Measurements from ENCODE around the gene CEP97.
"Not testable (repeated sequence)": the region's sequence is repeated elsewhere in the genome, so short reads cannot be mapped to it uniquely, and the experiment has no call there.

CEP97 gene

DNA sequence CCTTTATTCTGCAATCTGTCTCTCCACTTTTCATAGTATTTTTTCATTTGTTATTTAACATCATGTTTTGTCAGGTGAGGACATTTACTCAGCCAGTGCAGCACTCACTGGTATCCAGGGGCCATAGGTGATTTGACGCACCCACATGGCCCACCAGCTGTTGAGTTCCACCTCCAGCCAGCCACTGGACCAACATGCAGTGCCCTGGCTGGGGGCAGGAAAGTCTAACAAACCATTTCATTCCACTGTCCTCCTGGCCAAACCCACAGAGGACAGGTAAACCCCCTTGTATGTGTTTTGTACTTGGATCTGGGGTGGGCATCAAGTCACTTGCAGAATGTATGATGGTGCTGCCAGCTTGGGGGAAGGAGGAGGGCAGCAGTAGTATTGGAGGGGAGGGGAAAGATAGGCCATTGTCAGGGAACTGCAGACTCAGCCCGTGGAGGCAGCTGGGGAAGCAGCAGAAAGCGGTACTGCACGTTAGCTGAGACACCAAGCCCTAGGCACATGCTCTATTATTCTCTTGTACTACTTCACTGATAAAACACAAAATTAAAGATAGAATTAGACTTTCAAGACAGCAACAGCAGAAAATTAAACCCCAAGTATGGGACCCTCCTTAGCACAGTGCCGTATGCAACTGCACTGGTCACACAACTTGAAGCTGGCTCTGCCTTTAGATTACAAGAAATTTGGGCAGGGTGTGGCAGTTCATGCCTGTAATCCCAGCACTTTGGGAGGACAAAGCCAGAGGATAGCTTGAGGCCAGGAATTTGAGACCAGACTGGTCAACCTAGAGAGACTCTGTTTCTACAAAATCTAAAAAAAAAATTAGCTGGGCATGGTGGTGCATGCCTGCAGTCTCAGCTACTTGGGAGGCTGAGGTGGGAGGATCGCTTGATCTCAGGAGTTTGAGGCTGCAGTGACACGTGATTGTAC, 22.4 kb upstream of the CEP97 start:
- DNase-seq (ENCODE audit: low spot score): no peak

DNA sequence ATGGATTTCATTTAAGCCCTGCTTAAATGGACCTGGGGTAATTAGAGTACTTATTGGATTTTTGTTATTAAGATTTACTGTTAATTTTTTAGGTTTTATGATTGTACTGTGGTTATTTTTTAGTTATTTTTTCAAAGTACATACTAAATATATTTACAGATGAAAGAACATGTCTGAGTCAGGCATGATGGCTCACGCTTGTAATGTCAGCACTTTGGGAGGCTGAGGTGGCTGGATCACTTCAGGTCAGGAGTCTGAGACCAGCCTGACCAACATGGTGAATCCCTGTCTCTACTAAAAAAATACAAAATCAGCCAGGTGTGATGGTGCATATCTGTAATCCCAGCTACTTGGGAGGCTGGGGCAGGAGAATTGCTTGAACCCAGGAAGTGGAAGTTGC, 21.7 kb upstream of the CEP97 start:
- no peak for DNase-seq (ENCODE audit: low spot score)

DNA sequence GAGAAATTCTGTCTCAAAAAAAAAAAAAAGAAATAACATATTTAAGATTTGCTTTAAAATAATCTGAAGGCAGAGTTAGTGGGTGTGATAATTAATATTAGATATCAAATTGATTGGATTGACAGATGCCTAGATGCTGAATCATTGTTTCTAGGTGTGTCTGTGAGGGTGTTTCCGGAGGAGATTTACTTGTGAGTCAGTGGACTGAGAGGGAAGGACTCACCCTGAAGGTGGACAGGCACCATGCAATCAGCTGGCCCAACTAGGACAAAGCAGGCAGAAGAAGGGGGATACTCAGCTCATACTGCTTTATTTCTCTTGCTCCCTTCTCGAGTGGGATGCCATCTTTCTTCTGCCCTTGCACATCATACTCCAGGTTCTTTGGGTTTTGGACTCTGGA, 21.2 kb upstream of the CEP97 start:
- DNase-seq (ENCODE audit: low spot score): no peak

DNA sequence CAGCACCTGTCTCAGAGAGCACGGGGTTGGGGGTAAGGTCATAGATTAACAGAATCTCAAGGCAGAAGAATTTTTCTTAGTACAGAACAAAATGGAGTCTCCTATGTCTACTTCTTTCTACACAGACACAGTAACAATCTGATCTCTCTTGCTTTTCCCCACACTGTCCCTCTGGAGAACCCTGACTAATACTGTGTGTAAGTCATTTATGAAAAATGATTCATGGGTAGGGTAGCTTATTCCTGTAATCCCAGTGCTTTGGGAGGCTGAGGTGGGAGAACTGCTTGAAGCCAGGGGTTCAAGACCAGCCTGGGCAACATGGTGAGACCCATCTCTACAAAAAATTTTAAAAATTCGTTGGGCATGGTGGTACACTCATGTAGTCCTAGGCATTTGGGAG, 19.8 kb upstream of the CEP97 start:
- DNase-seq (ENCODE audit: low spot score): not testable (repeated sequence)

DNA sequence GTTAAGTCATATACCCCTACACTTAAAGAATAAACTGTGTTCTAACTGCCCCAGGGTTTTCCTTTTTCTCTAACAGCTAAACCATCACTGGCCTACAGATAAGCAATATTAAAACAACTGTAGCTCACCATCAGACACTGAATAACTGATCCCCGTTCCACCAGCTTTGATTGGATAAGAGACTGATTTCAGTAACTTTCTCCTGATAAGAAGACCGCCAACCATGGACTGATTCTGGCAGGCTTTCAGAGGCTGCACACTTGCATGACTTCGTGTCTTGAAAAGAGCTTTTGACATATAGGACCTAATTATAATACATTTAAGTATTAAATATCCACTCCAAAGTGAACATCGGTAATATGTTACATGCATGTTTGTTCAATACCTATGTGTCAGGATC, 15.3 kb upstream of the CEP97 start:
- DNase-seq (ENCODE audit: low spot score): no peak

DNA sequence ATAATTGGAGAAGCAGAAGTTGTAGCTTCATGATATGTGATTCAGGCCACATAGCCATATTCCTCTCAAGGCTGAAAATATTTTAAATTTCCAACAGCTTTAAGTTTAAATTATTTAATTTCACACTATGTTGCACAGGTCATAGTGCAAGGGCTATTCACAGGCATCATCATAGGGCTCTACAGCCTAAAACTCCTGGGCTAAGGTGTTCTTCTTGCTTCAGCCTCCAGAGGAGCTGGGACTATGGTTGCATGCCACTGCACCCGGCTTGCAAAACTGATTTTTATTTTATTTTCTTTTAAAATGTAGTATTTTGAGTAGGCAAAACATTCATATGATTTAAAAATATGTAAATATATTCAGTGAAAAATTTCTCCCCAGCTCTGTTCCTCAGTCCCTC, 6.0 kb upstream of the CEP97 start:
- DNase-seq (ENCODE audit: low spot score): no peak

DNA sequence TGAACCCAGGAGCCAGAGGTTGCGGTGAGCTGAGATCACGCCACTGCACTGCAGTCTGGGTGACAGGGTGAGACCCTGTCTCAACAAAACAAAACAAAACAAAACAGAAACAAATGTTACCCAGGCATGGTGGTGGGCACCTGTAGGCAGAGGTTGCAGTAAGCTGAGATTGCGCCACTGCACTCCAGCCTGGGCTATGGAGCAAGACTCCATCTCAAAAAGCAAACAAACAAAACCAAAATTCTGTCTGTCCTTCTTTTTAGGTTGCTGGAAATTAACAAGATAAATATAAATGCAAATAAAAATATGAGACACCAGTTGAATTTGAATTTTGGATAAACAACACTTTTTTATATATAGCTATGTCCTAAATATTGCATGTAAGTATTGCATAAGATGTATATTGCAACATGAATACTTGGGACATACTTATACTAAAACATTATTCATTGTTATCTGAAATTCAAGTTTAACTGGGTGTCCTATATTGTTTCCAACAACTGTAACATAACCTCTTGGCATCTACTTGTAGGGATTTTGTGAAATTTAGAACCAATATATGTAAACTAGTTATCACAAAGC, 4.7 kb upstream of the CEP97 start:
- no peak for DNase-seq (ENCODE audit: low spot score)

DNA sequence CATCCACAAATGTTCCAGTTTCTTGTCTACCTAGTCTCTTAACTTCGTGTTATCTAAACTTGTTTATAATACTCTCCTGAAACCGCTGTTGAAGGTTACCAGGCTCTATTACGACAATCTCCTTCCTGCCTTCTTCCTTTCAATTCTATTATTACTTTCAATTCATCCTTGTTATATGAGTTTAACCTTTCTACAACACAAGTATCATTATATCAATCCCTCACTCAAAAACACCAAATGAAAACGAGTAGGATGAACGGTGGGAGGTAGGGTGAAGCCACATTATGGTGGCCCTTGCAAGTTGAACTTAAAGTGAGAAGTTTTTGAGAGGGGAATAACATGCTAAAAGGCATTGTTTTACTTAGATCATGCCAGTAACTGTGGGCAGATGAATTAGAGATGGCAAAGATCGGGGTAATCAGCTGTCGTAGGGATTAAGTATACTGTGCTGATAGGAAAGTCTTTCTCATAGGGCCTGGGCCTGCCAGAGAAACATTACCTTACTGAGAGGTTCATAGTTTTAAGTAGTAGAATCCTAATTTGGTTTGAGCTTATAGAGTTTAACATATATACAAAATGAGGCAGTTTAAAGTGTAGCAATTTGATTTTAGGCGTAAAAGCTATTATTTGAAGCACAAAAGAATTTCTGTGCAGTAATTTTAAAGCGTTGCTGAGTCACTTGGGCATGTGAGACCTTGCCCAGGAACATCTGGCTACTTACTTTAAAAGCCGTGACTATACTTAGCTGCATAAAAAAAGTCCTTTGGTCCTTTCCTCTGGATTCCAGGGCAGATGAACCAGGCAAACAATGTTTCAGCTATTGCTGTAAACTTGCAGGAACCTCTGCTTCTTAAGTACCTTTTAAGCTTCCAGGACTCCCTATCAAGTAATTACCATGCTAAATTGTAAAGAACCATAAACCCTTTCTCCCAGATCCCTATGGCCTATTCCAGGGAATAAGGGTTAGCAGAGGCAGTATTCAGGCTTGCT, 3.3 kb upstream of the CEP97 start:
- no peak for DNase-seq (ENCODE audit: low spot score)

DNA sequence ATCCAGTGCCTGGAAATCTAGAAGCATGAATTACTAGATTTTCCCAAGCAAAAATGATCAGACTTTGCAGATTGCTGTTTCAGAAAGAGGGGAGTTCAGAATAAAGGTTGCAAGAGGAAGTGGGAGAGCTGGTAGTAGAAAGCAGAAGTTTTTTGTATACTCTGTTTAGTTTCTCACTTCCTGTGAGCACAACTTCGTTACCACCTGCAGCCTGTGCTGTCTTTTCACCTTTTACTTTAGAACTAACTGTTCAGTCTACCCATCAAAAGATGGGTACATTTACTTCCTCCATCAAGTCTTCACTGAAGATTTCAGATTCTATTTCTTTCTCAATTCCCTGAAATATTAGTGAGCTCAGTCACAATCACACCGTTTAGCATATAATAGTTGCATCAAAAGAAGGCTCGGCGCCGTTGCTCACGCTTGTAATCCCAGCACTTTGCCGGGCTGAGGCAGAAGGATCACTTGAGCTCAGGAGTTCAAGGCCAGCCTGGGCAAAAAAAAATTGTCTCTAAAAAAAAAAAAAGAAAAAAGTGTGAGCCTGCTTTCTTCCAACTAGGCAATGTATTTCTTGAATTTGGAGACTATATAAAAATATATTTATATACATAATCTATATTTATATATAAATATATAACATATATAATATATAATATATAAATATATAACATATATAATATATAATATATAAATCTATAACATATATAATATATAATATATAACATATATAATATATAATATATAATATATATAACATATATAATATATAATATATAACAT, 1.8 kb upstream of the CEP97 start:
- peak; percentile 73 for DNase-seq (ENCODE audit: low spot score)

DNA sequence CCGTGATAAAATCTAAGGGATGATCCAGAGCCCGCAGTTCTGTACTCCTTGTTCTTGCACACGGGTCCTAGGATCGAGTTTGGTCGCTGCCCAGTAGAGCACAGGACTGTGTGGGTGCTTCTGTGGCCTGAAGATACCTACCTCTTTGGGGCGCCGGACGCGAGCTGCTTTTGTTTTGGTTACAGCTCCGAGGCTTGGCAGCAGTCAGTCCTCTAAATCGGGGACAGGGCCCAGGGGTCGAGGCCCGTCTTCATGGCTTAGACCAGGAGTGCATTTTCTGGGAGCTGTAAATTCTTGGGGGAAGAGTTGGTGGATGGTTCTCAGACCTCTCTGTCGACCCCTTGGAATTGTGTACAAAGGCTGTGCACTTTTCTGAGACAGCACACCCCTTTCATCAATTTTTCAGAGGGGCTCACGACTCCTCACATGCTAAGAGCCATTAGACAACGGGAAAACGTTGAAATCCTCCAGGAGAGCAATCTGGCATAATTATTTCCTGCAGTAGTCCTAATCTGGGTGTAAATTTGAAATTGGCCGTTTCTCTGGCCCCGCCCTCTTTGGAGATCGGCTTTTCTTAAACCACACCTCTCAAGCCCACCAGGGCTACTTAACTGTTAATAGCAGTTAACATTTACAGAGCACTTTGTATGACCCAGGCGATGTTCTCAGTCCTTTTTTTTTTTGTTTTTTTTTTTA, 928 bp downstream of the CEP97 start:
- peak; percentile 28 for DNase-seq (ENCODE audit: low spot score)

DNA sequence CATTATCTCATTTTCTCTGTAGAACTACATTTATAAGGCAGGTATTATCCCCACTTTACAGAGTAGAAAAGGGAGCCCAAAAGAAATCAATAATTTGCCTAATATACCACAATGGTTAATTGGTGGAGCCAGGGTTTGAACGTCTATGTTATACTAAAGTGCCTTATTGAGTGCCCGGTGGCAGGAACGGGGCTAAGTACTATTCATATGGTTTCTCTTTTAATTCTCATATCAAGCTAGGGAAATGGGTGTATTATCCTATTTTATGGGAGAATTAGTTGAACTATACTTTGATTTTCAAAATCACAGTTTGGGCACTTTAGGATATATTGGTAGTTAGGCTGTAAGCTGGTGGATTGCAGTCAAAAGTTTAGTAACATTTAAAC, 1.5 kb downstream of the CEP97 start:
- no peak for DNase-seq (ENCODE audit: low spot score)

DNA sequence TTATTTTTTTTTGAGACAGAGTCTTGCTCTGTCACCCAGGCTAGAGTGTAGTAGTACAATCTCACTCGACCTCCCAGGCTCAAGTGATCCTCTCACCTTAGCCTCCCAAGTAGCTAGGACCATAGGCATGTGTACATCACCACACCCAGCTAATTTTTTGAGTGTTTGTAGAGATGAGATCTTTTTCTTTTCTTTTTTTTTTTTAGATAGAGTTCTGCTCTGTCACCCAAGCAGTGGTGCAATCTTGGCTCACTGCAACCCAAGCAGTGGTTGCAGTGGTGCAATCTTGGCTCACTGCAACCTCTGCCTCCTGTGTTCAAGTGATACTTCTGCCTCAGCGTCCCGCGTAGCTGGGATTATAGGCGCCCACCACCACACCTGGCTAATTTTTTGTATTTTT, 5.2 kb downstream of the CEP97 start:
- no peak for DNase-seq (ENCODE audit: low spot score)

DNA sequence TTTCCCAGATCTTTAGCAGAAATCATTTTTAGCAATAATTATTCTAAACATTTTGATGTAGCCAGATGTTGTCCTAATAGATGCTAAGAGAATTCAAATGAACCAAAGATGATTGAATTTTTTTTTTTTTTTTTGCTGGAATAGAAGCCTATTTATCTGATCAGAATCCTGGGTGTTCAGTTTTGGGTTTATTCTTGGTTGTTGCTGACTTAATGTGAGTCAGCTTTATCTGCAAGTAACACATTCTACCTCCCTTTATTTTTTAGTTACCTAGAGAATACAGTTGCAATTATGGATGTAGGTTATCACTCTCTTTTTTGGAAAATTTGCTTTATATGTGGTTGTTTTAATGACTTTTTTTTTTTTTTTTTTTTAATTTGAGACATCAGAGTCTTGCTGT, 6.4 kb downstream of the CEP97 start:
- no peak for DNase-seq (ENCODE audit: low spot score)

DNA sequence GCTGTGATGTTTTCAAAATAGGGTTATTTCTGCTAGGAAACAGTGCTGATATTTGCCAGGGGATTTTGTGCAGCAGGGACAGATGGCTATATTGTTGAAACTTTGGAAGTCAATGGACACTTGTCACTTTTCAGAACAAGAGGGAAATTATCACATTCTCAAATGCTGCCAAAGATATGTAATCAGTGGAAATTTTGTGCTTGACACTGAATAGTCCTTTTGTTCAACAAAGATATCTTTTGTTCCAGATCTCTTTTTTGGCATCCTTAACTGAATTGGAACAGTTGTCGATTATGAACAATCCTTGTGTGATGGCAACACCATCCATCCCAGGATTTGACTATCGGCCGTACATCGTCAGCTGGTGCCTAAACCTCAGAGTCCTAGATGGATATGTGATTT, 7.8 kb downstream of the CEP97 start:
- no peak for DNase-seq (ENCODE audit: low spot score)

DNA sequence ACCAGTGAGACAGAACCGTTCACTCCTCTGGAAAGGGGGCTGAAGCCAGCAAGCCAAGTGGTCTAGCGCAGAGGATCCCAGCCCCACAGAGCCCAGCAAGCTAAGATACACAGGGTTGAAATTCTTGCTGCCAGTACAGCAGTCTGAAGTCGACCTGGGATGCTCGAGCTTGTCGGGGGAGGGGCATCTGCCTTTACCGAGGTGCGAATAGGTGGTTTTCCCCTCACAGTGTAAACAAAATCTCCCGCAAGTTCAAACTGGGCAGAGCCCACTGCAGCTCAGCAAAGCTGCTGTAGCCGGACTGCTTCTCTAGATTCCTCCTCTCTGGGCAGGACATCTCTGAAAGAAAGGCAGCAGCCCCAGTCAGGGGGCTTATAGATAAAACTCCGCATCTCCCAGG, 11.4 kb downstream of the CEP97 start:
- no peak for DNase-seq (ENCODE audit: low spot score)

DNA sequence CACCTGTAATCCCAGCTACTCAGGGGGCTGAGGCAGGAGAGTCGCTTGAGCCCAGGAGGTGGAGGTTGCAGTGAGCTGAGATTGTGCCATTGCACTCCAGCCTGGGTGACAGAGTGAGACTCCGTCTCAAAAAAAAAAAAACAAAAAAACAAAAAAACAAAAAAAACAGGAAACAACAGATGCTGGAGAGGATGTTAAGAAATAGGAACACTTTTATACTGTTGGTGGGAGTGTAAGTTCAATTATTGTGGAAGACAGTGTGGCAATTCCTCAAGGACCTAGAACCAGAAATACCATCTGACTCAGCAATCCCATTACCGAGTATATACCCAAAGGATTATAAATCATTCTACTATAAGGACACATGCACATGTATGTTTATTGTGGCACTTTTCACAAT, 17.5 kb downstream of the CEP97 start:
- not testable (repeated sequence) for DNase-seq (ENCODE audit: low spot score)

DNA sequence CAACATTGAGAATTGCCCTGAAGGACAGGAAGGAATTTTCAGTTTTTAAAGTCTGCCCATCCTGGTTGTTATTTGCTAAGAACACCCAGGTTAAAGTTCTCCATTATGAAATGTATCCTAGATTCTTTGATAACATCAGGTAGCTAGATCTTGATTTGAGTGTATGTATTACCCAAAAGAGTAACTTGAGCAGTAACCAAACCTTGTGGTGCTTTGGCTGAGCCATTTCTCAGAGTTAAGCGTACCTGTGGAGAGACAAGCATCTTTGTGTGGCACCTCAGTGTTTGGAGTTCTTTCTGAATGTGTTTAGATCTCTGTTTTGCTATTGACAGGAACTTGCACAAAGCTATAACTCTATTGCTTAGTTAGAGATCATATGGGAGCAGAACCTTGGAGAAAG, 20.4 kb downstream of the CEP97 start:
- DNase-seq (ENCODE audit: low spot score): no peak

DNA sequence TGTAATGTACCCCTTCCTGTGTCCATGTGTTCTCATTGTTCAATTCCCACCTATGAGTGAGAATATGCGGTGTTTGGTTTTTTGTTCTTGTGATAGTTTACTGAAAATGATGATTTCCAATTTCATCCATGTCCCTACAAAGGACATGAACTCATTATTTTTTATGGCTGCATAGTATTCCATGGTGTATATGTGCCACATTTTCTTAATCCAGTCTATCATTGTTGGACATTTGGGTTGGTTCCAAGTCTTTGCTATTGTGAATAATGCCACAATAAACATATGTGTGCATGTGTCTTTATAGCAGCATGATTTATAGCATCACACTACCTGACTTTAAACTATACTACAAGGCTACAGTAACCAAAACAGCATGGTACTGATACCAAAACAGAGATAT, 21.5 kb downstream of the CEP97 start:
- not testable (repeated sequence) for DNase-seq (ENCODE audit: low spot score)

DNA sequence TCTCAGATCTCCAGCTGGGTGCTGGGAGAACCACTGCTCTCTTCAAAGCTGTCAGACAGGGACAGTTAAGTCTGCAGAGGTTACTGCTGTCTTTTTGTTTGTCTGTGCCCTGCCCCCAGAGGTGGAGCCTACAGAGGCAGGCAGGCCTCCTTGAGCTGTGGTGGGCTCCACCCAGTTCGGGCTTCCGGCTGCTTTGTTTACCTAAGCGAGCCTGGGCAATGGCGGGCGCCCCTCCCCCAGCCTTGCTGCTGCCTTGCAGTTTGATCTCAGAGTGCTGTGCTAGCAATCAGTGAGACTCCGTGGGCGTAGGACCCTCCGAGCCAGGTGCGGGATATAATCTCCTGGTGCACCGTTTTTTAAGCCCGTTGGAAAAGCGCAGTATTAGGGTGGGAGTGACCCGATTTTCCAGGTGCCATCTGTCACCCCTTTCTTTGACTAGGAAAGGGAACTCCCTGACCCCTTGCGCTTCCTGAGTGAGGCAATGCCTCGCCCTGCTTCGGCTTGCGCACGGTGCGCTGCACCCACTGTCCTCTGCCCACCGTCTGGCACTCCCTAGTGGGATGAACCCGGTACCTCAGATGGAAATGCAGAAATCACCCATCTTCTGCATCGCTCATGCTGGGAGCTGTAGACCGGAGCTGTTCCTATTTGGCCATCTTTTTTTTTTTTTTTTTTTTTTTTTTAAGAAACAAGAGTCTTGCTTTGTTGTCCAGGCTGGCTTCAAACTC, 29.1 kb downstream of the CEP97 start:
- not testable (repeated sequence) for DNase-seq (ENCODE audit: low spot score)

DNA sequence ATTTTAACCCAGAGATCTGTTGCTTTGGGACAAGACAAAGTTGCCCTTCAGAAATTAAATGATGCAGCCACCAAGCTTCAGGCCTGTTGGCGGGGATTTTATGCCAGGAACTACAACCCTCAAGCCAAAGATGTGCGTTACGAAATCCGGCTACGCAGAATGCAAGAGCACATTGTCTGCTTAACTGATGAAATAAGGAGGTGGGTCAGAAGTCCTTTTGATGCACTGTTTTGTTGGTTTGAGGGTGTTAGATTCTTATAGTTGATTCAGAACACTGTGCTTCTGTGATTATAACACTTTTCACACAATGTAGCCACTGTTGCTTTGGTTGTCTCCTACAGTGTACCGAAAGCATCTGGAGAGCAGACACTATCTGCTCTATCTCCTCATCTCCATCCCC, 33.8 kb downstream of the CEP97 start:
- DNase-seq (ENCODE audit: low spot score): no peak
